Measurements from ENCODE around the gene LAMA1.

DNA sequence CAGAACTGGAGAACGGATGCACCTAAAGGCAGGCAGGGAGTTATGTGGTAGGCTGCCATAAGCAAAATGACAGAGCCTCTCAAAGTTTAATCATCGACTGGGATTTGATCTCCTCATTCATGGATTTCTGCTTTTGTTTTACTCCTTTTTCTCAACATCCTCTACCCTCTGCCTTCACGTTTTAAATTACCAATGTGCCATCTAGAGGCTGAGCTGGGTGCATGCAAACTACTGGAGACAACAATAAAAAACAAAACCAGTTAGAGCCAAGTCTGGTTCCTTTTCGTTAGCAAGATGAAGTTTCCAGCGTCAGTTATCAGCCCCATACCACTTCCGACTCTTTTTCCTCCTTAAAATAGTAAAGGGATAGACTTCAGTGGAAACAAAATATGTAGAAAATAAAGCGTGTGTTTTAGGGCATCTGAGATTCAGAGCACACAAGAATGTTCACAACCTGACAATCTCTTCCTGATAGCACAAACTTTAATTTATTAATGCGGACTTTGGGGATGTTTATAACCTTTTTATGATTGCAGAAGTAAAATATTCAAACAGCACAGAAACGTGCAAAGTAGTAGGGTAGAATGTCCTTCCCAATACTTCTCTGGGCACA is 117.0 kb downstream of the LAMA1 start:
- TF ChIP-seq CTCF (IDR thresholded peaks at IDR 0.05): peak; percentile 30 to 77 (median 54)
- no peak for TF ChIP-seq POLR2A (IDR thresholded peaks at IDR 0.05)
- TF ChIP-seq POLR2AphosphoS5 (IDR thresholded peaks at IDR 0.05): no peak

Measured in transverse colon (tissue), 4 donors.